SU-DHL-6 (cell line): ENCODE measurements around the gene PSTPIP1.

Source experiments
- H2AFZ ChIP-seq: fragments of 200-600 bp; sonication (generic); 2 replicates; pipeline ENCODE4 v1.6.1; 2014; ENCODE audit warnings: low read depth, mild to moderate bottlenecking, moderate library complexity, mixed read lengths, antibody characterized with exemption, low read length; ENCODE audit not compliant: severe bottlenecking
- H3F3A ChIP-seq: fragments of 200-600 bp; shearing (Covaris generic); 2 replicates; pipeline ENCODE4 v1.6.0; 2016; ENCODE audit warnings: antibody characterized with exemption, mild to moderate bottlenecking; ENCODE audit not compliant: insufficient read depth
- H3K27ac ChIP-seq: fragments of 200-600 bp; sonication (generic); 2 replicates; pipeline ENCODE4 v1.5.1; 2016; ENCODE audit warnings: low read depth, mild to moderate bottlenecking, low read length, moderate library complexity, mixed read lengths
- H3K27me3 ChIP-seq: fragments of 200-600 bp; sonication (generic), shearing (Covaris generic); 2 replicates; pipeline ENCODE4 v1.6.0; 2014; ENCODE audit warnings: mild to moderate bottlenecking, low read length
- H3K36me3 ChIP-seq: fragments of 200-600 bp; sonication (generic); 2 replicates; pipeline ENCODE4 v1.6.1; 2014; ENCODE audit warnings: mild to moderate bottlenecking, low read length, mixed read lengths
- H3K4me2 ChIP-seq: fragments of 300-600, 200-600 bp; shearing (Covaris generic), sonication (generic); 2 replicates; pipeline ENCODE4 v1.6.0; 2014; ENCODE audit warnings: low read length, low read depth, mild to moderate bottlenecking; ENCODE audit not compliant: poor library complexity, severe bottlenecking
- H3K4me3 ChIP-seq: fragments of 200-600 bp; sonication (generic); 2 replicates; pipeline ENCODE4 v1.5.1; 2014; ENCODE audit warnings: antibody characterized with exemption, low read length, mild to moderate bottlenecking, mixed read lengths; ENCODE audit not compliant: insufficient read depth, poor library complexity, severe bottlenecking
- H3K79me2 ChIP-seq: fragments of 200-600 bp; sonication (generic); 2 replicates; pipeline ENCODE4 v1.6.1; 2014; ENCODE audit warnings: mild to moderate bottlenecking, low read length, moderate library complexity; ENCODE audit not compliant: insufficient read depth
- H3K9ac ChIP-seq: fragments of 200-600 bp; sonication (generic); 2 replicates; pipeline ENCODE4 v1.7.0; 2014; ENCODE audit warnings: mild to moderate bottlenecking, low read length
- H3K9me2 ChIP-seq: fragments of 200-600 bp; sonication (generic); replicated peaks from 2 replicates; pipeline ENCODE4 v1.6.1; 2014; ENCODE audit warnings: low read length; ENCODE audit not compliant: insufficient read depth
- H3K9me3 ChIP-seq: fragments of 200-600 bp; sonication (generic); 2 replicates; pipeline ENCODE4 v1.6.1; 2014; ENCODE audit warnings: low read length, mixed read lengths; ENCODE audit not compliant: insufficient read depth
- H4K20me1 ChIP-seq: fragments of 200-600 bp; sonication (generic); 2 replicates; pipeline ENCODE4 v1.6.1; 2014; ENCODE audit warnings: low read depth, mild to moderate bottlenecking, antibody characterized with exemption, low read length, moderate library complexity, mixed read lengths
- CTCF ChIP-seq: fragments of 200-600 bp; sonication (generic); IDR thresholded peaks from one replicate; pipeline ENCODE4 v1.5.1; 2017; ENCODE audit warnings: antibody characterized with exemption, mild to moderate bottlenecking, low read length, moderate library complexity; ENCODE audit not compliant: insufficient read depth, poor library complexity, severe bottlenecking
- EZH2phosphoT487 ChIP-seq: fragments of 200-600 bp; sonication (generic), shearing (Covaris generic); conservative IDR thresholded peaks from 2 replicates; pipeline ENCODE4 v1.6.1; 2018; ENCODE audit warnings: mild to moderate bottlenecking, antibody characterized with exemption, low read length, moderate library complexity, mixed read lengths

The PSTPIP1 gene

GRCh38 chr15:77037388-77038209 is 42.7 kb downstream of the PSTPIP1 start:
- no peak overlapping the region for H3K27ac ChIP-seq
- H3K27me3 ChIP-seq: no peaks in the 10 kb centered on the region
- H3K9me3 ChIP-seq: no peaks in the 10 kb centered on the region
- no peaks in the 10 kb centered on the region for H3K79me2 ChIP-seq
- H2AFZ ChIP-seq: no peak overlapping the region
- H3K9me2 ChIP-seq: no peaks in the 10 kb centered on the region
- H3K4me2 ChIP-seq: no peak overlapping the region
- no peak overlapping the region for H3K4me3 ChIP-seq
- no peaks in the 10 kb centered on the region for H4K20me1 ChIP-seq
- TF ChIP-seq EZH2phosphoT487 (no peak), CTCF (no peak)
- 0 out of 2 replicates have a peak, but pooled peaks cover 5% of the 10 kb centered on the region for H3F3A ChIP-seq
- no peaks in the 10 kb centered on the region for H3K36me3 ChIP-seq
- H3K9ac ChIP-seq: no peak overlapping the region

- H3K27me3 ChIP-seq: no peaks in the 10 kb centered on the region
- no peak overlapping the region for H3K27ac ChIP-seq
- H4K20me1 ChIP-seq: no peaks in the 10 kb centered on the region
- H3F3A ChIP-seq: 0 out of 2 replicates have a peak, but pooled peaks cover 5% of the 10 kb centered on the region
- H3K4me2 ChIP-seq: no peak overlapping the region
- no peak overlapping the region for H3K9ac ChIP-seq
- TF ChIP-seq EZH2phosphoT487 (no peak), CTCF (no peak)
- no peak overlapping the region for H3K4me3 ChIP-seq
- no peak overlapping the region for H2AFZ ChIP-seq
- H3K36me3 ChIP-seq: no peaks in the 10 kb centered on the region
- H3K79me2 ChIP-seq: no peaks in the 10 kb centered on the region
- H3K9me2 ChIP-seq: no peaks in the 10 kb centered on the region
- H3K9me3 ChIP-seq: no peaks in the 10 kb centered on the region
These were observed 43.6 kb downstream of the PSTPIP1 start for GRCh38 chr15:77038312-77039216.

GRCh38 chr15:77039217-77039533 is 44.2 kb downstream of the PSTPIP1 start:
- Histone ChIP-seq H3F3A (0 out of 2 replicates have a peak, but pooled peaks cover 5% of the 10 kb centered on the region), H3K27me3 (no peaks in the 10 kb centered on the region), H3K4me2 (no peak overlapping the region), H3K36me3 (no peaks in the 10 kb centered on the region), H3K4me3 (no peak overlapping the region), H3K9me3 (no peaks in the 10 kb centered on the region), H3K79me2 (no peaks in the 10 kb centered on the region), H3K9ac (no peak overlapping the region), H3K9me2 (no peaks in the 10 kb centered on the region), H3K27ac (no peak overlapping the region), H4K20me1 (no peaks in the 10 kb centered on the region), H2AFZ (no peak overlapping the region)
- TF ChIP-seq CTCF (no peak), EZH2phosphoT487 (no peak)
